GM12878 (cell line): ENCODE data around the gene PAPLN. TPM values are rescaled to one million over a fixed set of nuclear protein-coding genes. Genes with fewer than 3 reads are reported as not detected.

Experiments used
- ATAC-seq: fragments of 200-7000 bp; cut with Tn5 transposase; 3 replicates; pipeline ENCODE4 v1.9.1; 2020; ENCODE audit warnings: mild to moderate bottlenecking, moderate library complexity
- BruUV-seq: library from RNA; stranded (reverse); fragments of 400-500 nt; replicated peaks from 2 replicates; lab custom pipeline; 2021; lab: Mats Ljungman, UMichigan
- CTCF ChIA-PET: fragments of 300-600 bp; sonication (Branson Sonifier 250); formaldehyde crosslinking; extraction: SDS; loops from one replicate; lab custom pipeline; 2021; ENCODE audit warnings: inconsistent platforms; lab: Yijun Ruan, JAX
- POLR2A ChIA-PET: fragments of 350-600 bp; formaldehyde crosslinking; extraction: SDS; loops from one replicate; lab custom pipeline; 2021; ENCODE audit warnings: inconsistent platforms; lab: Charles Lee
- RAD21 ChIA-PET: fragments of 300-600 bp; sonication (Branson Sonifier 250); formaldehyde crosslinking; loops from one replicate; lab custom pipeline; 2023; ENCODE audit warnings: antibody characterized with exemption; ENCODE audit not compliant: unreplicated experiment; lab: Charles Lee
- SMC1A ChIA-PET: fragments of 300-600 bp; sonication (Branson Sonifier 250); formaldehyde crosslinking; loops from one replicate; lab custom pipeline; 2023; ENCODE audit not compliant: unreplicated experiment, uncharacterized antibody; lab: Charles Lee
- DNase-seq: peaks from one replicate; pipeline ENCODE4 v3.0.0-alpha.2; 2011; ENCODE audit warnings: low read depth, low spot score
- FAIRE-seq: peaks from 3 replicates; lab custom pipeline; 2011; peaks lifted over from hg19 to GRCh38; lab: Jason Lieb, UNC
- H2AFZ ChIP-seq: 2 replicates; pipeline ENCODE4 v1.6.0; 2011; ENCODE audit warnings: low read depth, low read length, control low read depth; ENCODE audit not compliant: control insufficient read depth
- H3K27ac ChIP-seq: 2 replicates; pipeline ENCODE4 v1.5.1; 2011; ENCODE audit warnings: control low read depth; ENCODE audit not compliant: control insufficient read depth, insufficient read depth
- H3K27me3 ChIP-seq, 2 experiments: replicated peaks in 1 of 2; 2 replicates each; pipeline versions ENCODE4 v1.6.0 to v1.6.1; 2011; ENCODE audit warnings: low read length in 1 of 2; ENCODE audit not compliant: control insufficient read depth in 2 of 2, insufficient read depth in 2 of 2
- H3K36me3 ChIP-seq, 2 experiments: 2 replicates each; pipeline ENCODE4 v1.5.1; 2011; ENCODE audit warnings: low read length in 1 of 2; ENCODE audit not compliant: control insufficient read depth in 2 of 2, insufficient read depth in 2 of 2
- H3K4me1 ChIP-seq: 2 replicates; pipeline ENCODE4 v1.6.1; 2011; ENCODE audit warnings: mild to moderate bottlenecking, low read length, moderate library complexity, mixed read lengths; ENCODE audit not compliant: control insufficient read depth, insufficient read depth
- H3K4me2 ChIP-seq: 2 replicates; pipeline ENCODE4 v1.6.0; 2011; ENCODE audit warnings: control low read depth; ENCODE audit not compliant: control insufficient read depth, insufficient read depth
- H3K4me3 ChIP-seq: fragments of 200-600 bp; sonication (generic); 2 replicates; pipeline ENCODE4 v1.5.1; 2016
- H3K79me2 ChIP-seq: 2 replicates; pipeline ENCODE4 v1.6.0; 2011; ENCODE audit warnings: low read length; ENCODE audit not compliant: control insufficient read depth, insufficient read depth
- H3K9ac ChIP-seq: 2 replicates; pipeline ENCODE4 v1.8.0; 2011; ENCODE audit warnings: low read length, control low read depth, mixed read lengths; ENCODE audit not compliant: control insufficient read depth, insufficient read depth
- H3K9me3 ChIP-seq: replicated peaks from 3 replicates; pipeline ENCODE4 v1.5.1; 2011; ENCODE audit warnings: mild to moderate bottlenecking, low read length; ENCODE audit not compliant: control insufficient read depth, insufficient read depth
- H4K20me1 ChIP-seq: 2 replicates; pipeline ENCODE4 v1.6.0; 2011; ENCODE audit not compliant: control insufficient read depth, insufficient read depth
- CEBPZ ChIP-seq: fragments of 150-350 bp; IDR thresholded peaks from 2 replicates; pipeline ENCODE4 v1.6.1; 2016; ENCODE audit warnings: low read depth, low read length
- MLLT1 ChIP-seq: fragments of 450-650 bp; IDR thresholded peaks from 2 replicates; pipeline ENCODE4 v1.6.1; 2016; ENCODE audit warnings: mild to moderate bottlenecking
- MTA3 ChIP-seq: IDR thresholded peaks from 2 replicates; pipeline ENCODE4 v1.6.1; 2012; ENCODE audit warnings: low read length, inconsistent platforms, borderline replicate concordance
- NR2C2 ChIP-seq: IDR thresholded peaks from 2 replicates; pipeline ENCODE4 v1.6.1; 2011; ENCODE audit warnings: borderline replicate concordance, low read depth; ENCODE audit not compliant: control insufficient read depth, insufficient read length
- POLR2AphosphoS2 ChIP-seq: IDR thresholded peaks from 2 replicates; pipeline ENCODE4 v1.6.1; 2011; ENCODE audit warnings: low read depth, mild to moderate bottlenecking, low read length, improper control_type of control experiment, moderate library complexity
- POLR2AphosphoS5 ChIP-seq: IDR thresholded peaks from 2 replicates; pipeline ENCODE4 v1.6.1; 2011; ENCODE audit warnings: mild to moderate bottlenecking, low read length, inconsistent platforms
- PRDM15 ChIP-seq: fragments of 450-650 bp; formaldehyde crosslinking; IDR thresholded peaks from 2 replicates; pipeline ENCODE4 v1.4.0; 2020; ENCODE audit warnings: mild to moderate bottlenecking, moderate library complexity
- TCF3 ChIP-seq: IDR thresholded peaks from 2 replicates; pipeline ENCODE4 v1.6.1; 2012; ENCODE audit warnings: low read depth, mild to moderate bottlenecking, low read length, borderline replicate concordance; ENCODE audit not compliant: insufficient read depth
- WGBS: methylation state at CpG from one replicate; pipeline ENCODE4 v1.1.6; 2016; ENCODE audit warnings: low lambda C conversion rate; ENCODE audit not compliant: insufficient replicate concordance, insufficient coverage; ENCODE audit errors: missing lambda C conversion rate; 5-methylcytosine and 5-hydroxymethylcytosine counted together
- in situ Hi-C: fragments of 300-500 bp; cut with MboI; formaldehyde crosslinking; loops from 9 replicates; pipeline ENCODE4 v1.14.3; 2018; ENCODE audit warnings: mixed read lengths
- intact Hi-C: fragments of 100-400 bp; cut with micrococcal nuclease; formaldehyde crosslinking; loops from one replicate; pipeline ENCODE4 v1.14.2; 2022; ENCODE audit not compliant: unreplicated experiment
- polyA plus RNA-seq, 11 experiments: library from polyadenylated mRNA; depleted of rRNA in 4 of 11; unstranded in 6 of 11; stranded (reverse) in 5 of 11; fragments of >200 nt; fragmentation: Nextera tagmentation in 4 of 11; fragmentation: Illumina TruSeq in 1 of 11; extraction: Ambion mirVana in 4 of 11; extraction: Trizol in 1 of 11; gene quantifications; 1 replicate in 1 of 11; 2 replicates in 10 of 11; pipeline versions ENCODE4 v1.2.1 to v1.2.3, GENCODE V29; 2011 to 2016; ENCODE audit warnings: inconsistent platforms in 2 of 11, missing spikeins in 2 of 11, low read depth in 1 of 11
- total RNA-seq, 4 experiments: library from RNA; depleted of rRNA in 3 of 4; stranded (reverse); fragments of >200 nt in 3 of 4; fragmentation: Illumina TruSeq in 1 of 4; extraction: Trizol in 1 of 4; gene quantifications; 2 replicates each; pipeline versions ENCODE4 v1.2.1 to v1.2.3, GENCODE V29; 2013 to 2021

PAPLN gene
- total and polyA plus RNA-seq, 10 of the 15 experiments (the other 5 are each of a cell fraction or from before 2014, with no cell fraction given) = 1.8 to 19.8 (median 7.4) TPM

- no peak for TF ChIP-seq TCF3
Measured at GRCh38 chr14:73254247-73255004, 17.1 kb downstream of the PAPLN start (continued).

DNA sequence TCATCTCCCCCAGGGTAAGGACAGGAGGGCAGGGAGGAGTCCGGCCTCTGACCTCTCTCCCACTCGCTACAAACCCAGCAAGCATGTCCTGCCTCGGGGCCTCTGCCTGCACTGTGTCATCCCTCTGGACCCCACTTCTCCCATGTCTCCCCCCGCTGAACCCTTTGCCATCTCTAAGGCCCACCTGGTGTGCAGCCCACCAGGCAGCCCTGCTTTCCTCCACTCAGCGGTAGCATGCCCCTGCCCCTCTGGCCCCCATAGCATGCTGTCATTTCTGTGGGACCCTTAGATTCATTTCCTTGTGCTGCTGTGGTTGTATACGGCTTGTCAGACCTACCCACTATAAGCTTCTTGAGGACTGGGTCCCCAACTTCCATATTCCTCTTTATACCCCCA, 17.7 kb downstream of the PAPLN start:
- POLR2A ChIA-PET = no interaction called here
- H3K79me2 ChIP-seq = no peaks in the 10 kb centered on the region
- no peak overlapping the region for H3K27ac ChIP-seq
- no peak for TF ChIP-seq POLR2AphosphoS2
- TF ChIP-seq POLR2AphosphoS5 = no peak
- no peak for TF ChIP-seq MTA3
- no peak for TF ChIP-seq PRDM15
- no peak for TF ChIP-seq CEBPZ
- no peak for TF ChIP-seq NR2C2
- no peak for TF ChIP-seq MLLT1
- BruUV-seq = no TSS peak
- no peak overlapping the region for H3K4me2 ChIP-seq
- RAD21 ChIA-PET = no interaction called here
- ATAC-seq (no peak), FAIRE-seq (no peak), DNase-seq (no peak)
- no peaks in the 10 kb centered on the region for H4K20me1 ChIP-seq
- intact Hi-C loops (no loop called here), in situ Hi-C loops (no loop called here)
- no peak overlapping the region for H2AFZ ChIP-seq
- H3K9ac ChIP-seq = no peak overlapping the region
- no peaks in the 10 kb centered on the region for H3K27me3 ChIP-seq
- SMC1A ChIA-PET = interaction anchor here (1.2 kb wide), 1 partner anchor 33 kb away, joined by 3 read pairs; no protein-coding TSS in a partner anchor
- 79% methylated on average over 6 of the region's 6 CpGs for WGBS
- CTCF ChIA-PET = interaction anchor here (1.0 kb wide), 1 partner anchor 23 kb away, joined by 4 read pairs; no protein-coding TSS in a partner anchor
- H3K36me3 ChIP-seq = no peaks in the 10 kb centered on the region; a peak in 1 of 4 replicates
- no peak overlapping the region for H3K4me3 ChIP-seq
- H3K9me3 ChIP-seq = no peaks in the 10 kb centered on the region
- no peaks in the 10 kb centered on the region; the same call in 1 of the 2 replicates for H3K4me1 ChIP-seq
